ENCODE results near the gene LNPK. TPM values are rescaled to one million over a fixed set of nuclear protein-coding genes. Genes with fewer than 3 reads are reported as not detected.

LNPK gene
- total RNA-seq, 4 donors from 2014 or later = 23.1 to 36.1 (median 25.8) TPM

GRCh38 chr2:175941699-175942098 is 60.4 kb downstream of the LNPK start:
- Histone ChIP-seq H3K36me3 (peaks cover 17% of the 10 kb centered on the region), H3K27me3 (no peaks in the 10 kb centered on the region), H3K27ac (no peak overlapping the region), H3K4me3 (no peak overlapping the region), H3K4me1 (no peaks in the 10 kb centered on the region), H3K9me3 (no peaks in the 10 kb centered on the region)
- DNase-seq (ENCODE audit: low spot score in 2 of 2) = no peak
- WGBS = 98% methylated on average over 3 of the region's 3 CpGs
- TF ChIP-seq POLR2AphosphoS5 (IDR thresholded peaks at IDR 0.05) (no peak), POLR2A (IDR thresholded peaks at IDR 0.05) (no peak), CTCF (IDR thresholded peaks at IDR 0.05) (no peak)

DNA sequence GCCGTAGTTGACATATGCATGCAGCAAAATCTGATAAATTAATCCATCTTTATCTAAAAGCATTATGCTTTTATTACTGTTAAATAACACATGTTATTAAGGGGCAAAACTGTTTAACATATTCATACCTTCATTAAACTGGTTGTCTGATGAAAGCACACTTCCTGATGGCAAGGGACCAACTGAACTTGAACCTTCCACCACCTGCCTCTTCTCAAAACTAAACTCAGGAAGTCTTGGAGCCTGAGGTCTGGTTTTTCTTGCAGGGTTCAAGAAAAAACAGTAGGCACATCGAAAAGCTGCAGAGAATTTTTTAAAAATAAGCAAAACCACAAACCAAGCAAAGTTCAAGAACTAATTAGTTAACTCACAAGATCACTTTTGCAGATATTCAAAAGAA is 64.9 kb downstream of the LNPK start:
- no peak for DNase-seq (ENCODE audit: low spot score in 2 of 2)
- Histone ChIP-seq H3K36me3 (peaks cover 21% of the 10 kb centered on the region), H3K4me1 (no peaks in the 10 kb centered on the region), H3K9me3 (no peaks in the 10 kb centered on the region), H3K27me3 (no peaks in the 10 kb centered on the region), H3K27ac (no peak overlapping the region), H3K4me3 (no peak overlapping the region)
- 85% methylated on average over 2 of the region's 2 CpGs for WGBS
- TF ChIP-seq EP300 (IDR thresholded peaks at IDR 0.05) (no peak), POLR2A (IDR thresholded peaks at IDR 0.05) (no peak), POLR2AphosphoS5 (IDR thresholded peaks at IDR 0.05) (no peak), CTCF (IDR thresholded peaks at IDR 0.05) (no peak)

GRCh38 chr2:175935289-175936181 is 66.5 kb downstream of the LNPK start:
- no peak overlapping the region for H3K4me3 ChIP-seq
- 67% methylated on average over 3 of the region's 3 CpGs for WGBS
- H3K36me3 ChIP-seq = peaks cover 18% of the 10 kb centered on the region

GRCh38 chr2:175932675-175933074 is 69.4 kb downstream of the LNPK start:
- 96% methylated on average over 2 of the region's 2 CpGs for WGBS

More at GRCh38 chr2:175935289-175936181, 66.5 kb downstream of the LNPK start:
- Histone ChIP-seq H3K9me3 (no peaks in the 10 kb centered on the region), H3K27ac (no peak overlapping the region), H3K4me1 (peaks cover 4% of the 10 kb centered on the region), H3K27me3 (no peaks in the 10 kb centered on the region)
- no peak for TF ChIP-seq POLR2AphosphoS5 (IDR thresholded peaks at IDR 0.05)
- no peak for TF ChIP-seq CTCF (IDR thresholded peaks at IDR 0.05)
- TF ChIP-seq POLR2A (IDR thresholded peaks at IDR 0.05) = no peak
- TF ChIP-seq EP300 (IDR thresholded peaks at IDR 0.05) = no peak
- DNase-seq (ENCODE audit: low spot score in 2 of 2) = no peak

More at GRCh38 chr2:175932675-175933074, 69.4 kb downstream of the LNPK start:
- peaks cover 17% of the 10 kb centered on the region for H3K36me3 ChIP-seq
- peaks cover 10% of the 10 kb centered on the region for H3K4me1 ChIP-seq
- TF ChIP-seq POLR2AphosphoS5 (IDR thresholded peaks at IDR 0.05) = no peak
- no peak for TF ChIP-seq POLR2A (IDR thresholded peaks at IDR 0.05)
- TF ChIP-seq CTCF (IDR thresholded peaks at IDR 0.05) = no peak
- TF ChIP-seq EP300 (IDR thresholded peaks at IDR 0.05) = no peak
- no peak overlapping the region for H3K4me3 ChIP-seq
- no peaks in the 10 kb centered on the region for H3K9me3 ChIP-seq
- H3K27ac ChIP-seq = no peak overlapping the region
- H3K27me3 ChIP-seq = no peaks in the 10 kb centered on the region
- DNase-seq (ENCODE audit: low spot score in 2 of 2) = no peak
